Measurements from ENCODE around the gene KPNB1. TPM values are rescaled to one million over a fixed set of nuclear protein-coding genes. Genes with fewer than 3 reads are reported as not detected.

KPNB1 gene
- total RNA-seq, 1 donor from 2014 or later = 301 TPM

- Mint-ChIP-seq H3K27me3 (ENCODE audit: unreplicated experiment) (peaks cover 49% of the 10 kb centered on the region), H3K27ac (ENCODE audit: unreplicated experiment) (no peak overlapping the region), H3K36me3 (ENCODE audit: unreplicated experiment) (peaks cover 5% of the 10 kb centered on the region), H3K9me3 (ENCODE audit: unreplicated experiment) (no peaks in the 10 kb centered on the region), H3K4me3 (ENCODE audit: unreplicated experiment) (no peak overlapping the region), H3K4me1 (ENCODE audit: unreplicated experiment) (peaks cover 29% of the 10 kb centered on the region)
- no peak for DNase-seq (ENCODE audit: extremely low spot score, unreplicated experiment)
- no peak for TF ChIP-seq CTCF (IDR thresholded peaks at IDR 0.05)
Measured at GRCh38 chr17:47716375-47716774, 66.7 kb downstream of the KPNB1 start.

DNA sequence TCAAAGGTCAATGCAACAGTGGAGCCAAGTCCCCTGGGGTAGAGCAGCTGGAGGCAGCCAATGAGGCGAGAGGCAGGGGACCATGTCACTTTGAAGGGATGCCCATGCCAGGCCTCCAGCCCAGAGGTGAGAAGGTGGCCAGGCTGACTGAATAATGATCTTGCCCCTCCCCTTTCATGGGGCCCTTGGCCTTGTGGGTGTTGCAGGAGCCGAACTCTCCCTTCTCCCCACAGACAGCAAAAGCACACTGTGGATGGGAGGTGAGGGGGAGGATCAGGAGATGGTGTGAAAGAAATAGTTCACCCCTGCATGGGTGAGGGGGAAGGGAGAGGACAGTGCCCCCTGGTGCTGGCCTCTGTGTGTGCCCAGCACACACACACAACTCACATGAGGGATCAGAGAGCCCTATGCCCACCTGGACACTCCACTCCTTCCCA lies 67.6 kb downstream of the KPNB1 start:
- Mint-ChIP-seq H3K27me3 (ENCODE audit: unreplicated experiment) (peaks cover 45% of the 10 kb centered on the region), H3K4me1 (ENCODE audit: unreplicated experiment) (peaks cover 30% of the 10 kb centered on the region), H3K27ac (ENCODE audit: unreplicated experiment) (no peak overlapping the region), H3K9me3 (ENCODE audit: unreplicated experiment) (no peaks in the 10 kb centered on the region), H3K4me3 (ENCODE audit: unreplicated experiment) (no peak overlapping the region), H3K36me3 (ENCODE audit: unreplicated experiment) (no peaks in the 10 kb centered on the region)
- no peak for DNase-seq (ENCODE audit: extremely low spot score, unreplicated experiment)
- peak; percentile 39 for TF ChIP-seq CTCF (IDR thresholded peaks at IDR 0.05)

GRCh38 chr17:47717979-47718621 lies 68.4 kb downstream of the KPNB1 start:
- no peak for DNase-seq (ENCODE audit: extremely low spot score, unreplicated experiment)
- Mint-ChIP-seq H3K36me3 (ENCODE audit: unreplicated experiment) (no peaks in the 10 kb centered on the region), H3K27me3 (ENCODE audit: unreplicated experiment) (peaks cover 38% of the 10 kb centered on the region), H3K9me3 (ENCODE audit: unreplicated experiment) (no peaks in the 10 kb centered on the region), H3K27ac (ENCODE audit: unreplicated experiment) (no peak overlapping the region), H3K4me1 (ENCODE audit: unreplicated experiment) (peaks cover 30% of the 10 kb centered on the region), H3K4me3 (ENCODE audit: unreplicated experiment) (no peak overlapping the region)
- TF ChIP-seq CTCF (IDR thresholded peaks at IDR 0.05) = no peak

- no peak for DNase-seq (ENCODE audit: extremely low spot score, unreplicated experiment)
- TF ChIP-seq CTCF (IDR thresholded peaks at IDR 0.05) = no peak
- Mint-ChIP-seq H3K36me3 (ENCODE audit: unreplicated experiment) (no peaks in the 10 kb centered on the region), H3K27ac (ENCODE audit: unreplicated experiment) (no peak overlapping the region), H3K9me3 (ENCODE audit: unreplicated experiment) (no peaks in the 10 kb centered on the region), H3K27me3 (ENCODE audit: unreplicated experiment) (peaks cover 39% of the 10 kb centered on the region), H3K4me3 (ENCODE audit: unreplicated experiment) (no peak overlapping the region), H3K4me1 (ENCODE audit: unreplicated experiment) (peaks cover 30% of the 10 kb centered on the region)
Measured at GRCh38 chr17:47718634-47719405, 69.1 kb downstream of the KPNB1 start.

GRCh38 chr17:47719411-47720152 lies 69.9 kb downstream of the KPNB1 start:
- H3K4me1 Mint-ChIP-seq (ENCODE audit: unreplicated experiment) = peaks cover 30% of the 10 kb centered on the region
- H3K36me3 Mint-ChIP-seq (ENCODE audit: unreplicated experiment) = no peaks in the 10 kb centered on the region
- TF ChIP-seq CTCF (IDR thresholded peaks at IDR 0.05) = no peak
- no peak overlapping the region for H3K27ac Mint-ChIP-seq (ENCODE audit: unreplicated experiment)
- DNase-seq (ENCODE audit: extremely low spot score, unreplicated experiment) = no peak
- no peak overlapping the region for H3K4me3 Mint-ChIP-seq (ENCODE audit: unreplicated experiment)
- H3K9me3 Mint-ChIP-seq (ENCODE audit: unreplicated experiment) = no peaks in the 10 kb centered on the region
- peaks cover 39% of the 10 kb centered on the region for H3K27me3 Mint-ChIP-seq (ENCODE audit: unreplicated experiment)

Measured in osteocyte (in vitro differentiated cells).